Natural killer cell (primary cell): ENCODE results near the gene KCNJ6. TPM values are rescaled to one million over a fixed set of nuclear protein-coding genes. Genes with fewer than 3 reads are reported as not detected.

Experiments
- ATAC-seq, 3 donors: fragments of 150-1000 bp in 2 of 3; fragments of 200-7000 bp in 1 of 3; cut with Tn5 transposase; 1 replicate in 1 of 3; 2 replicates in 2 of 3; pipeline ENCODE4 v1.10.0; 2021; ENCODE audit warnings: mild to moderate bottlenecking in 2 of 3, moderate library complexity in 2 of 3
- DNase-seq, 2 donors: peaks; one replicate each; pipeline versions ENCODE4 v3.0.0 to v3.0.0-alpha.2; 2013 to 2021; ENCODE audit warnings: mixed read lengths in 1 of 2
- H3K27ac ChIP-seq: one replicate; pipeline ENCODE4 v1.5.1; 2013; ENCODE audit warnings: mild to moderate bottlenecking, low read length
- H3K27me3 ChIP-seq: one replicate; pipeline ENCODE4 v1.6.1; 2013; ENCODE audit warnings: low read length; ENCODE audit not compliant: control insufficient read depth, insufficient read depth
- H3K36me3 ChIP-seq: one replicate; pipeline ENCODE4 v1.6.1; 2013; ENCODE audit warnings: low read length; ENCODE audit not compliant: control insufficient read depth, insufficient read depth
- H3K4me1 ChIP-seq: one replicate; pipeline ENCODE4 v1.6.1; 2013; ENCODE audit warnings: low read length; ENCODE audit not compliant: control insufficient read depth, insufficient read depth
- H3K4me3 ChIP-seq: one replicate; pipeline ENCODE4 v1.5.1; 2013; ENCODE audit warnings: low read length
- H3K9me3 ChIP-seq: one replicate; pipeline ENCODE4 v1.6.1; 2013; ENCODE audit warnings: low read length; ENCODE audit not compliant: control insufficient read depth, insufficient read depth
- H3K27ac Mint-ChIP-seq, 2 donors: one replicate each; pipeline ENCODE4 v1.8.0; 2022; ENCODE audit warnings: mild to moderate bottlenecking in 2 of 2, mixed read lengths in 2 of 2, moderate library complexity in 1 of 2
- H3K27me3 Mint-ChIP-seq, 2 donors: one replicate each; pipeline ENCODE4 v1.8.0; 2022; ENCODE audit warnings: low read depth in 2 of 2, mixed read lengths in 2 of 2
- H3K36me3 Mint-ChIP-seq: one replicate; pipeline ENCODE4 v1.8.0; 2022; ENCODE audit warnings: mixed read lengths
- H3K4me1 Mint-ChIP-seq, 2 donors: one replicate each; pipeline ENCODE4 v1.8.0; 2022; ENCODE audit warnings: mixed read lengths in 2 of 2
- H3K4me3 Mint-ChIP-seq: one replicate; pipeline ENCODE4 v1.8.0; 2022; ENCODE audit warnings: mild to moderate bottlenecking, moderate library complexity, mixed read lengths
- H3K9me3 Mint-ChIP-seq, 2 donors: one replicate each; pipeline ENCODE4 v1.8.0; 2022; ENCODE audit warnings: mixed read lengths in 2 of 2
- WGBS: methylation state at CpG from one replicate; pipeline ENCODE4 v1.1.7; 2013; ENCODE audit warnings: missing lambda C conversion rate; ENCODE audit not compliant: insufficient coverage; 5-methylcytosine and 5-hydroxymethylcytosine counted together
- intact Hi-C: fragments of 100-400 bp; cut with micrococcal nuclease; formaldehyde crosslinking; loops from one replicate; pipeline ENCODE4 v1.14.2; 2022
- total RNA-seq, 4 donors: library from RNA; stranded (reverse); fragments of 120-200 nt in 1 of 4; gene quantifications; one replicate each; pipeline versions ENCODE4 v1.2.3 to v1.2.4, GENCODE V29; 2013 to 2022
- TF ChIP-seq, protein P1 (sequence below): fragments of 200-600 bp; IDR thresholded peaks from one replicate; pipeline ENCODE4 v1.8.0; 2022; ENCODE audit warnings: antibody characterized with exemption

KCNJ6 gene
- total RNA-seq, 3 donors from 2014 or later (not counting 1 experiment from before 2014, with no cell fraction given) = not detected

GRCh38 chr21:37904856-37905255 lies 11.4 kb downstream of the KCNJ6 start:
- TF ChIP-seq, protein P1, sequence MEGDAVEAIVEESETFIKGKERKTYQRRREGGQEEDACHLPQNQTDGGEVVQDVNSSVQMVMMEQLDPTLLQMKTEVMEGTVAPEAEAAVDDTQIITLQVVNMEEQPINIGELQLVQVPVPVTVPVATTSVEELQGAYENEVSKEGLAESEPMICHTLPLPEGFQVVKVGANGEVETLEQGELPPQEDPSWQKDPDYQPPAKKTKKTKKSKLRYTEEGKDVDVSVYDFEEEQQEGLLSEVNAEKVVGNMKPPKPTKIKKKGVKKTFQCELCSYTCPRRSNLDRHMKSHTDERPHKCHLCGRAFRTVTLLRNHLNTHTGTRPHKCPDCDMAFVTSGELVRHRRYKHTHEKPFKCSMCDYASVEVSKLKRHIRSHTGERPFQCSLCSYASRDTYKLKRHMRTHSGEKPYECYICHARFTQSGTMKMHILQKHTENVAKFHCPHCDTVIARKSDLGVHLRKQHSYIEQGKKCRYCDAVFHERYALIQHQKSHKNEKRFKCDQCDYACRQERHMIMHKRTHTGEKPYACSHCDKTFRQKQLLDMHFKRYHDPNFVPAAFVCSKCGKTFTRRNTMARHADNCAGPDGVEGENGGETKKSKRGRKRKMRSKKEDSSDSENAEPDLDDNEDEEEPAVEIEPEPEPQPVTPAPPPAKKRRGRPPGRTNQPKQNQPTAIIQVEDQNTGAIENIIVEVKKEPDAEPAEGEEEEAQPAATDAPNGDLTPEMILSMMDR = no peak
- DNase-seq (no peak), ATAC-seq (no peak)
- Histone ChIP-seq H3K4me1 (no peaks in the 10 kb centered on the region), H3K36me3 (no peaks in the 10 kb centered on the region), H3K27me3 (no peaks in the 10 kb centered on the region), H3K9me3 (no peaks in the 10 kb centered on the region), H3K27ac (no peak overlapping the region), H3K4me3 (no peak overlapping the region)
- intact Hi-C loops = no loop called here
- Mint-ChIP-seq H3K27me3 (peaks cover 18 to 61% of the 10 kb centered on the region in 2 donors), H3K9me3 (no peaks in the 10 kb centered on the region), H3K4me1 (no peaks in the 10 kb centered on the region), H3K36me3 (no peaks in the 10 kb centered on the region), H3K4me3 (no peak overlapping the region), H3K27ac (no peak overlapping the region)
- WGBS = 92% methylated on average over 4 of the region's 4 CpGs

DNA sequence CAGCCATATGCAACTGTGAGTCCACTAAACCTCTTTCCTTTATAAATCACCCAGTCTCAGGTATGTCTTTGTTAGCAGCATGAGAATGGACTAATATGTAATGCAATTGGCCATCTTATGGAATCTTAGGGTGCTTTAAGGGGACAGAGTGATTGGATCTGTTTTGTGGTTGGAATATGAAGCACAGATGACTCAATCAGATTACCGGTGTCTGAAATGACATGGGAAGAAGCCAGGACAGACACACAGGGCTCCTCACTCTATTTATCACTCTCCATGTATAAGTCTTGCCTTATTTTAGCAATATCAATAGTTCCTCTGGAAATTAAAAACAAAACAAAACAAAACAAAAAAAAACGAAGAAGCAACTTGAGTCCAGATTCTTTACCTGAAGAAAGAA lies 12.9 kb downstream of the KCNJ6 start:
- no peaks in the 10 kb centered on the region for H3K4me1 Mint-ChIP-seq
- Histone ChIP-seq H3K27ac (no peak overlapping the region), H3K4me1 (no peaks in the 10 kb centered on the region), H3K9me3 (no peaks in the 10 kb centered on the region), H3K4me3 (no peak overlapping the region), H3K27me3 (no peaks in the 10 kb centered on the region), H3K36me3 (no peaks in the 10 kb centered on the region)
- 75% methylated on average over 2 of the region's 2 CpGs for WGBS
- TF ChIP-seq, protein P1 = no peak
- no peak for ATAC-seq
- no peaks in the 10 kb centered on the region for H3K9me3 Mint-ChIP-seq
- no peak overlapping the region for H3K4me3 Mint-ChIP-seq
- H3K27ac Mint-ChIP-seq = no peak overlapping the region
- DNase-seq = no peak
- intact Hi-C loops = no loop called here
- peaks cover 23 to 59% of the 10 kb centered on the region in 2 donors for H3K27me3 Mint-ChIP-seq
- no peaks in the 10 kb centered on the region for H3K36me3 Mint-ChIP-seq

GRCh38 chr21:37899146-37899545 lies 17.1 kb downstream of the KCNJ6 start:
- ATAC-seq = no peak

GRCh38 chr21:37896788-37897187 lies 19.5 kb downstream of the KCNJ6 start:
- TF ChIP-seq, protein P1 = no peak
- Histone ChIP-seq H3K9me3 (no peaks in the 10 kb centered on the region), H3K27ac (no peak overlapping the region), H3K4me1 (no peaks in the 10 kb centered on the region), H3K27me3 (no peaks in the 10 kb centered on the region), H3K36me3 (no peaks in the 10 kb centered on the region), H3K4me3 (no peak overlapping the region)
- WGBS = 76% methylated on average over 5 of the region's 5 CpGs
- no peaks in the 10 kb centered on the region for H3K36me3 Mint-ChIP-seq
- peaks cover 13 to 20% of the 10 kb centered on the region in 2 donors for H3K27me3 Mint-ChIP-seq
- no peak overlapping the region for H3K27ac Mint-ChIP-seq
- no peaks in the 10 kb centered on the region for H3K9me3 Mint-ChIP-seq
- H3K4me3 Mint-ChIP-seq = no peak overlapping the region
- intact Hi-C loops = no loop called here
- no peaks in the 10 kb centered on the region for H3K4me1 Mint-ChIP-seq
- DNase-seq (no peak), ATAC-seq (no peak)

More at GRCh38 chr21:37899146-37899545, 17.1 kb downstream of the KCNJ6 start:
- TF ChIP-seq, protein P1 = no peak
- Mint-ChIP-seq H3K4me3 (no peak overlapping the region), H3K27ac (no peak overlapping the region), H3K27me3 (peaks cover 16 to 28% of the 10 kb centered on the region in 2 donors), H3K9me3 (no peaks in the 10 kb centered on the region), H3K4me1 (no peaks in the 10 kb centered on the region), H3K36me3 (no peaks in the 10 kb centered on the region)
- intact Hi-C loops = no loop called here
- Histone ChIP-seq H3K36me3 (no peaks in the 10 kb centered on the region), H3K27me3 (no peaks in the 10 kb centered on the region), H3K9me3 (no peaks in the 10 kb centered on the region), H3K27ac (no peak overlapping the region), H3K4me1 (no peaks in the 10 kb centered on the region), H3K4me3 (no peak overlapping the region)
- WGBS = 88% methylated on average over 6 of the region's 6 CpGs
- no peak for DNase-seq
